Fibroblast of lung (primary cell): ENCODE measurements around the gene ELMO1. TPM values are rescaled to one million over a fixed set of nuclear protein-coding genes. Genes with fewer than 3 reads are reported as not detected.

Experiments
- DNase-seq, 2 donors: peaks; one replicate each; pipeline versions ENCODE4 v3.0.0 to v3.0.0-alpha.2; 2010; ENCODE audit warnings: low read depth in 2 of 2
- H2AFZ ChIP-seq: 2 replicates; pipeline ENCODE4 v1.5.1; 2012; ENCODE audit warnings: low read length, control low read depth, inconsistent platforms
- H3K27ac ChIP-seq: 2 replicates; pipeline ENCODE4 v1.5.1; 2011; ENCODE audit warnings: low read length, control low read depth; ENCODE audit not compliant: insufficient read depth
- H3K27me3 ChIP-seq: 2 replicates; pipeline ENCODE4 v1.5.1; 2011; ENCODE audit warnings: mild to moderate bottlenecking, low read length; ENCODE audit not compliant: control insufficient read depth, insufficient read depth
- H3K36me3 ChIP-seq: 2 replicates; pipeline ENCODE4 v1.5.1; 2011; ENCODE audit warnings: low read length; ENCODE audit not compliant: control insufficient read depth, insufficient read depth
- H3K4me1 ChIP-seq: 2 replicates; pipeline ENCODE4 v1.5.1; 2011; ENCODE audit warnings: low read length; ENCODE audit not compliant: control insufficient read depth, insufficient read depth; ENCODE audit errors: extremely low read depth
- H3K4me2 ChIP-seq: 2 replicates; pipeline ENCODE4 v1.5.1; 2011; ENCODE audit warnings: low read length, control low read depth; ENCODE audit not compliant: insufficient read depth; ENCODE audit errors: extremely low read depth
- H3K4me3 ChIP-seq, 4 experiments: fragments of 200-600 bp in 1 of 4; sonication (generic) in 1 of 4; replicated peaks in 1 of 4; 2 replicates each; pipeline ENCODE4 v1.5.1; 2011 to 2016; ENCODE audit warnings: low read length in 4 of 4, low read depth in 3 of 4, mild to moderate bottlenecking in 3 of 4, control low read depth in 2 of 4, inconsistent platforms in 1 of 4, mixed read lengths in 1 of 4; ENCODE audit not compliant: insufficient read depth in 1 of 4; ENCODE audit errors: control extremely low read depth in 1 of 4
- H3K79me2 ChIP-seq: 2 replicates; pipeline ENCODE4 v1.5.1; 2012; ENCODE audit warnings: mild to moderate bottlenecking, low read length, inconsistent platforms; ENCODE audit not compliant: control insufficient read depth, insufficient read depth
- H3K9ac ChIP-seq: 2 replicates; pipeline ENCODE4 v1.5.1; 2011; ENCODE audit warnings: mild to moderate bottlenecking, low read length, control low read depth; ENCODE audit not compliant: insufficient read depth
- H3K9me3 ChIP-seq: 2 replicates; pipeline ENCODE4 v1.5.1; 2012; ENCODE audit warnings: low read depth, low read length; ENCODE audit not compliant: control insufficient read depth, insufficient read depth
- H4K20me1 ChIP-seq: 2 replicates; pipeline ENCODE4 v1.5.1; 2011; ENCODE audit warnings: low read length; ENCODE audit not compliant: control insufficient read depth, insufficient read depth; ENCODE audit errors: extremely low read depth
- EZH2 ChIP-seq: IDR thresholded peaks from 2 replicates; pipeline ENCODE4 v1.5.1; 2012; ENCODE audit warnings: low read length, control low read depth, mild to moderate bottlenecking; ENCODE audit errors: missing control alignments
- polyA plus RNA-seq, 2 donors: library from polyadenylated mRNA; depleted of rRNA in 1 of 2; stranded (reverse) in 1 of 2; unstranded in 1 of 2; fragments of >200 nt; gene quantifications; 2 replicates each; pipeline ENCODE4 v1.2.1, GENCODE V29; 2011 to 2012; ENCODE audit warnings: missing spikeins in 1 of 2
- total RNA-seq: library from RNA; depleted of rRNA; stranded (reverse); fragments of >200 nt; gene quantifications from 2 replicates; pipeline ENCODE4 v1.2.1, GENCODE V29; 2014
- TF ChIP-seq, protein P1 (sequence below), 2 donors: IDR thresholded peaks in 1 of 2; conservative IDR thresholded peaks in 1 of 2; 1 replicate in 1 of 2; 2 replicates in 1 of 2; pipeline ENCODE4 v1.5.1; 2011 to 2012; ENCODE audit warnings: low read length in 2 of 2, control low read depth in 1 of 2, inconsistent platforms in 1 of 2, low read depth in 1 of 2, mild to moderate bottlenecking in 1 of 2

The ELMO1 gene
- total and polyA plus RNA-seq, 2 donors (not counting 1 experiment from before 2014, with no cell fraction given) = 0.50 TPM; not detected in 1

DNA sequence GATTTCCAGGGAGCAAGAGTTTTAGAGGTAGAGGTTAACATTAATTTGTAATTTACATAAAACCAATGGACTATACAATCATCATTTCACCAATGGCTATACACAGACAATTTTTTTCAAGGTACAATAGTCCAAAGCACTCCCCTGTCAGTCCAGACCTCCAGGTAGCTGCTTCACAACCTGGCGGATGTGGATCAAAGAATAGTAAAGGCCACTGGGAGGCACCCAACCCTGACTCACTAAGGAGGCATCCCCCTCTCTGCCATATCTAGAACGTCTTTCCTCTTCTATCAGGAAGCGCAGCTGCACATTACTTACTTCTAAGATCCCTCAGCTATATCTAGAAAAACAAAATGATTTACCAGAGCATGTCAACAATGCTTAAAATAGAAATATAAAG is 506.6 kb downstream of the ELMO1 start:
- no peaks in the 10 kb centered on the region for H3K36me3 ChIP-seq
- H3K9ac ChIP-seq = no peak overlapping the region
- H3K4me3 ChIP-seq = no peak overlapping the region
- no peaks in the 10 kb centered on the region for H3K4me1 ChIP-seq
- H3K27me3 ChIP-seq = no peaks in the 10 kb centered on the region
- no peak for TF ChIP-seq EZH2
- TF ChIP-seq, protein P1, sequence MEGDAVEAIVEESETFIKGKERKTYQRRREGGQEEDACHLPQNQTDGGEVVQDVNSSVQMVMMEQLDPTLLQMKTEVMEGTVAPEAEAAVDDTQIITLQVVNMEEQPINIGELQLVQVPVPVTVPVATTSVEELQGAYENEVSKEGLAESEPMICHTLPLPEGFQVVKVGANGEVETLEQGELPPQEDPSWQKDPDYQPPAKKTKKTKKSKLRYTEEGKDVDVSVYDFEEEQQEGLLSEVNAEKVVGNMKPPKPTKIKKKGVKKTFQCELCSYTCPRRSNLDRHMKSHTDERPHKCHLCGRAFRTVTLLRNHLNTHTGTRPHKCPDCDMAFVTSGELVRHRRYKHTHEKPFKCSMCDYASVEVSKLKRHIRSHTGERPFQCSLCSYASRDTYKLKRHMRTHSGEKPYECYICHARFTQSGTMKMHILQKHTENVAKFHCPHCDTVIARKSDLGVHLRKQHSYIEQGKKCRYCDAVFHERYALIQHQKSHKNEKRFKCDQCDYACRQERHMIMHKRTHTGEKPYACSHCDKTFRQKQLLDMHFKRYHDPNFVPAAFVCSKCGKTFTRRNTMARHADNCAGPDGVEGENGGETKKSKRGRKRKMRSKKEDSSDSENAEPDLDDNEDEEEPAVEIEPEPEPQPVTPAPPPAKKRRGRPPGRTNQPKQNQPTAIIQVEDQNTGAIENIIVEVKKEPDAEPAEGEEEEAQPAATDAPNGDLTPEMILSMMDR (conservative IDR thresholded peaks at IDR 0.05 in 1 of 2, IDR thresholded peaks at IDR 0.05 in 1 of 2; ENCODE audit: low read depth in 1 of 2, low read length in 2 of 2) = no peak
- no peak overlapping the region for H2AFZ ChIP-seq
- H3K9me3 ChIP-seq = no peaks in the 10 kb centered on the region
- no peak overlapping the region for H3K27ac ChIP-seq
- DNase-seq = no peak
- H4K20me1 ChIP-seq = no peaks in the 10 kb centered on the region
- H3K4me2 ChIP-seq = no peak overlapping the region
- no peaks in the 10 kb centered on the region for H3K79me2 ChIP-seq

DNA sequence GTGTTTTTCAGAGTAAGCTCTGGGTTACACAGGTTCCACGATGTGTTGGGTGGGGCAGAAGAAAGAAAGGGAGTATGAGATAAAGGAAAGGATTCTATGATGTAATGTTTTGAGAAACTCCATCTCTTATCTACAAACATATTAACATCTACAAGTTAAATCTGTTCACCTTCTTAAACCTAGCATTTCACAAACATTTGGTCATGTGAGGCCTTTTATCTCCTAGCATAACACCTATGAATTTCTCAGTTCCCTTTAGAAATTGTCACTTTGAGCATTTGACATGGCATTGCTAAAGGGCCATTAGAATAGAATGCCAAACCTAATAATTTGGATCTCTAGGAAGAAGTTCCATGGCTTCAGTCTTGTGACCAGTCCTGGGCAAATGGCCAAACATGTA is 507.3 kb downstream of the ELMO1 start:
- H3K4me3 ChIP-seq = no peak overlapping the region
- H3K36me3 ChIP-seq = no peaks in the 10 kb centered on the region
- TF ChIP-seq EZH2 = no peak
- TF ChIP-seq, protein P1 (conservative IDR thresholded peaks at IDR 0.05 in 1 of 2, IDR thresholded peaks at IDR 0.05 in 1 of 2; ENCODE audit: low read depth in 1 of 2, low read length in 2 of 2) = no peak
- H3K4me1 ChIP-seq = no peaks in the 10 kb centered on the region
- H2AFZ ChIP-seq = no peak overlapping the region
- no peak overlapping the region for H3K4me2 ChIP-seq
- no peak overlapping the region for H3K9ac ChIP-seq
- H4K20me1 ChIP-seq = no peaks in the 10 kb centered on the region
- H3K79me2 ChIP-seq = no peaks in the 10 kb centered on the region
- H3K27me3 ChIP-seq = no peaks in the 10 kb centered on the region
- H3K9me3 ChIP-seq = no peaks in the 10 kb centered on the region
- no peak for DNase-seq
- H3K27ac ChIP-seq = no peak overlapping the region

DNA sequence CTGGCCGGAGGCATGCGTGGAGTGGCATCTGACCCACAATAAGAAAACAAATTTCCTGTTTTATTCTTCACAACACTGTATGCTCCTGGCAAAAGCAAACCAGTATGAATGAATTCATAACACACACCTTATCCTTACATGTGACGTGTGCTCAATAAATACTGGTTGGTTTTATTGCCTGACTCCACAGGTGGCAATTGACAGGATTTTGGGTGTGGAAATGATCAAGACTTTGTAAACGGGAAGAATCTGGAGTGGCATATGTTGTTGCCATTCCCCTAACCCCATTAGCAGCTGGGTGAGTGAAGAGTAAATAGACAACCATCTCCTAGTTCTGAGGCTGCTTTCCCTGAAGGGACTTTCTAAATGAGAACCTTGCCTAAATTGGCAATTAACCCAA is 508.8 kb downstream of the ELMO1 start:
- TF ChIP-seq, protein P1 (conservative IDR thresholded peaks at IDR 0.05 in 1 of 2, IDR thresholded peaks at IDR 0.05 in 1 of 2; ENCODE audit: low read depth in 1 of 2, low read length in 2 of 2) = no peak
- TF ChIP-seq EZH2 = no peak
- Histone ChIP-seq H3K4me1 (no peaks in the 10 kb centered on the region), H3K27ac (no peak overlapping the region), H4K20me1 (no peaks in the 10 kb centered on the region), H2AFZ (no peak overlapping the region), H3K27me3 (no peaks in the 10 kb centered on the region), H3K9me3 (no peaks in the 10 kb centered on the region), H3K36me3 (no peaks in the 10 kb centered on the region), H3K79me2 (no peaks in the 10 kb centered on the region), H3K9ac (no peak overlapping the region), H3K4me2 (no peak overlapping the region), H3K4me3 (no peak overlapping the region)
- no peak for DNase-seq
